HG02798 (cell line): ENCODE results near the gene WDHD1.
"Not testable (repeated sequence)": the region's sequence is repeated elsewhere in the genome, so short reads cannot be mapped to it uniquely, and the experiment has no call there.

Source experiments
- ATAC-seq: cut with Tn5 transposase; IDR thresholded peaks from one replicate; pipeline ENCODE4 v1.9.1; 2021; ENCODE audit warnings: mild to moderate bottlenecking; ENCODE audit not compliant: unreplicated experiment, poor library complexity

The WDHD1 gene

GRCh38 chr14:54955143-54955542, 71.8 kb downstream of the WDHD1 start:
- no peak for ATAC-seq

- not testable (repeated sequence) for ATAC-seq
These were observed 73.3 kb downstream of the WDHD1 start for GRCh38 chr14:54953609-54954008.

GRCh38 chr14:54952803-54953202, 74.1 kb downstream of the WDHD1 start:
- not testable (repeated sequence) for ATAC-seq

GRCh38 chr14:54947230-54947629, 79.7 kb downstream of the WDHD1 start:
- no peak for ATAC-seq

GRCh38 chr14:54946500-54946899, 80.4 kb downstream of the WDHD1 start:
- ATAC-seq: no peak

- no peak for ATAC-seq
These were observed 82.0 kb downstream of the WDHD1 start for GRCh38 chr14:54944737-54945391.

GRCh38 chr14:54942913-54943312, 84.0 kb downstream of the WDHD1 start:
- ATAC-seq: no peak

GRCh38 chr14:54936816-54937215, 90.1 kb downstream of the WDHD1 start:
- no peak for ATAC-seq

- no peak for ATAC-seq
These were observed 90.9 kb downstream of the WDHD1 start for GRCh38 chr14:54935958-54936357.

- no peak for ATAC-seq
These were observed 91.8 kb downstream of the WDHD1 start for GRCh38 chr14:54935100-54935499.

- no peak for ATAC-seq
These were observed 93.9 kb downstream of the WDHD1 start for GRCh38 chr14:54933006-54933405.

GRCh38 chr14:54931598-54932340, 95.1 kb downstream of the WDHD1 start:
- no peak for ATAC-seq

- no peak for ATAC-seq
These were observed 95.8 kb downstream of the WDHD1 start for GRCh38 chr14:54931101-54931500.

GRCh38 chr14:54929556-54929955, 97.3 kb downstream of the WDHD1 start:
- no peak for ATAC-seq

- ATAC-seq: no peak
These were observed 98.7 kb downstream of the WDHD1 start for GRCh38 chr14:54928216-54928615.

- no peak for ATAC-seq
These were observed 99.3 kb downstream of the WDHD1 start for GRCh38 chr14:54927551-54927950.

- not testable (repeated sequence) for ATAC-seq
These were observed 100.3 kb downstream of the WDHD1 start for GRCh38 chr14:54926570-54926969.

- no peak for ATAC-seq
These were observed 104.3 kb downstream of the WDHD1 start for GRCh38 chr14:54922598-54922997.

- ATAC-seq: no peak
These were observed 106.8 kb downstream of the WDHD1 start for GRCh38 chr14:54920052-54920451.

- no peak for ATAC-seq
These were observed 107.6 kb downstream of the WDHD1 start for GRCh38 chr14:54919330-54919729.

GRCh38 chr14:54918427-54918826, 108.5 kb downstream of the WDHD1 start:
- ATAC-seq: no peak

GRCh38 chr14:54916101-54916500, 110.8 kb downstream of the WDHD1 start:
- ATAC-seq: no peak
